ENCODE measurements around the gene B4GALT4. TPM values are rescaled to one million over a fixed set of nuclear protein-coding genes. Genes with fewer than 3 reads are reported as not detected.

The B4GALT4 gene
- total RNA-seq, 1 experiment from 2014 or later: 17.7 TPM

GRCh38 chr3:119221779-119222320 is 18.8 kb downstream of the B4GALT4 start:
- Histone ChIP-seq H3K4me3 (no peak overlapping the region), H3K9me3 (no peaks in the 10 kb centered on the region), H3K36me3 (peaks cover 18% of the 10 kb centered on the region), H3K27me3 (no peaks in the 10 kb centered on the region)
- DNase-seq: no peak

GRCh38 chr3:119220970-119221667 is 19.6 kb downstream of the B4GALT4 start:
- Histone ChIP-seq H3K27me3 (no peaks in the 10 kb centered on the region), H3K9me3 (no peaks in the 10 kb centered on the region), H3K36me3 (peaks cover 15% of the 10 kb centered on the region), H3K4me3 (no peak overlapping the region)
- DNase-seq: no peak

- Histone ChIP-seq H3K9me3 (no peaks in the 10 kb centered on the region), H3K4me3 (no peak overlapping the region), H3K36me3 (peaks cover 17% of the 10 kb centered on the region), H3K27me3 (no peaks in the 10 kb centered on the region)
- DNase-seq: no peak
Measured at GRCh38 chr3:119220198-119220597, 20.5 kb downstream of the B4GALT4 start.

- Histone ChIP-seq H3K9me3 (no peaks in the 10 kb centered on the region), H3K27me3 (no peaks in the 10 kb centered on the region), H3K4me3 (no peak overlapping the region), H3K36me3 (peaks cover 19% of the 10 kb centered on the region)
- DNase-seq: no peak
Measured at GRCh38 chr3:119219069-119219468, 21.6 kb downstream of the B4GALT4 start.

GRCh38 chr3:119211803-119212202 is 28.9 kb downstream of the B4GALT4 start:
- peaks cover 17% of the 10 kb centered on the region for H3K36me3 ChIP-seq

GRCh38 chr3:119211193-119211592 is 29.5 kb downstream of the B4GALT4 start:
- Histone ChIP-seq H3K9me3 (no peaks in the 10 kb centered on the region), H3K27me3 (no peaks in the 10 kb centered on the region), H3K4me3 (no peak overlapping the region), H3K36me3 (peaks cover 17% of the 10 kb centered on the region)
- no peak for DNase-seq

More at GRCh38 chr3:119211803-119212202, 28.9 kb downstream of the B4GALT4 start:
- Histone ChIP-seq H3K27me3 (no peaks in the 10 kb centered on the region), H3K4me3 (no peak overlapping the region), H3K9me3 (no peaks in the 10 kb centered on the region)
- no peak for DNase-seq

GRCh38 chr3:119207512-119207875 is 33.2 kb downstream of the B4GALT4 start:
- no peaks in the 10 kb centered on the region for H3K9me3 ChIP-seq
- no peak for DNase-seq
- H3K27me3 ChIP-seq: no peaks in the 10 kb centered on the region

GRCh38 chr3:119206611-119207511 is 33.8 kb downstream of the B4GALT4 start:
- H3K4me3 ChIP-seq: no peak overlapping the region
- H3K36me3 ChIP-seq: no peaks in the 10 kb centered on the region; the same call in none of the 2 replicates
- H3K9me3 ChIP-seq: no peaks in the 10 kb centered on the region
- H3K27me3 ChIP-seq: no peaks in the 10 kb centered on the region
- no peak for DNase-seq

More at GRCh38 chr3:119207512-119207875, 33.2 kb downstream of the B4GALT4 start:
- H3K4me3 ChIP-seq: no peak overlapping the region
- H3K36me3 ChIP-seq: peaks cover 4% of the 10 kb centered on the region

GRCh38 chr3:119205685-119206084 is 35.0 kb downstream of the B4GALT4 start:
- no peaks in the 10 kb centered on the region for H3K27me3 ChIP-seq
- no peak overlapping the region for H3K4me3 ChIP-seq
- no peaks in the 10 kb centered on the region; the same call in 1 of the 2 replicates for H3K36me3 ChIP-seq
- no peak for DNase-seq
- H3K9me3 ChIP-seq: no peaks in the 10 kb centered on the region

GRCh38 chr3:119205209-119205608 is 35.5 kb downstream of the B4GALT4 start:
- DNase-seq: no peak
- Histone ChIP-seq H3K9me3 (no peaks in the 10 kb centered on the region), H3K36me3 (no peaks in the 10 kb centered on the region; the same call in 1 of the 2 replicates), H3K4me3 (no peak overlapping the region), H3K27me3 (no peaks in the 10 kb centered on the region)

GRCh38 chr3:119195911-119196310 is 44.8 kb downstream of the B4GALT4 start:
- Histone ChIP-seq H3K4me3 (no peak overlapping the region), H3K9me3 (no peaks in the 10 kb centered on the region), H3K27me3 (no peaks in the 10 kb centered on the region; the same call in 1 of the 2 replicates), H3K36me3 (no peaks in the 10 kb centered on the region)
- DNase-seq: no peak

GRCh38 chr3:119195151-119195476 is 45.6 kb downstream of the B4GALT4 start:
- H3K4me3 ChIP-seq: no peak overlapping the region
- H3K36me3 ChIP-seq: no peaks in the 10 kb centered on the region
- no peaks in the 10 kb centered on the region for H3K9me3 ChIP-seq
- no peak for DNase-seq
- no peaks in the 10 kb centered on the region; the same call in 1 of the 2 replicates for H3K27me3 ChIP-seq

- H3K36me3 ChIP-seq: no peaks in the 10 kb centered on the region
- H3K27me3 ChIP-seq: no peaks in the 10 kb centered on the region; the same call in 1 of the 2 replicates
- DNase-seq: no peak
- no peak overlapping the region for H3K4me3 ChIP-seq
- no peaks in the 10 kb centered on the region for H3K9me3 ChIP-seq
Measured at GRCh38 chr3:119194237-119195150, 46.2 kb downstream of the B4GALT4 start.

GRCh38 chr3:119191800-119192199 is 48.9 kb downstream of the B4GALT4 start:
- Histone ChIP-seq H3K36me3 (no peaks in the 10 kb centered on the region), H3K27me3 (no peaks in the 10 kb centered on the region; the same call in 1 of the 2 replicates), H3K4me3 (no peak overlapping the region), H3K9me3 (no peaks in the 10 kb centered on the region)
- DNase-seq: no peak

- no peak for DNase-seq
- H3K36me3 ChIP-seq: no peaks in the 10 kb centered on the region
- no peaks in the 10 kb centered on the region for H3K27me3 ChIP-seq
- H3K4me3 ChIP-seq: no peak overlapping the region
- H3K9me3 ChIP-seq: no peaks in the 10 kb centered on the region
Measured at GRCh38 chr3:119187266-119187665, 53.4 kb downstream of the B4GALT4 start.

GRCh38 chr3:119184796-119185570 is 55.7 kb downstream of the B4GALT4 start:
- DNase-seq: no peak

More at GRCh38 chr3:119184796-119185570, 55.7 kb downstream of the B4GALT4 start:
- Histone ChIP-seq H3K27me3 (no peaks in the 10 kb centered on the region), H3K36me3 (no peaks in the 10 kb centered on the region), H3K4me3 (no peak overlapping the region), H3K9me3 (no peaks in the 10 kb centered on the region; the same call in 1 of the 2 replicates)

All from MG63 (cell line).